ENCODE data around the gene MAPKAP1. TPM values are rescaled to one million over a fixed set of nuclear protein-coding genes. Genes with fewer than 3 reads are reported as not detected.

The MAPKAP1 gene
- total RNA-seq, 1 experiment from 2014 or later, result 55.5 TPM

DNA sequence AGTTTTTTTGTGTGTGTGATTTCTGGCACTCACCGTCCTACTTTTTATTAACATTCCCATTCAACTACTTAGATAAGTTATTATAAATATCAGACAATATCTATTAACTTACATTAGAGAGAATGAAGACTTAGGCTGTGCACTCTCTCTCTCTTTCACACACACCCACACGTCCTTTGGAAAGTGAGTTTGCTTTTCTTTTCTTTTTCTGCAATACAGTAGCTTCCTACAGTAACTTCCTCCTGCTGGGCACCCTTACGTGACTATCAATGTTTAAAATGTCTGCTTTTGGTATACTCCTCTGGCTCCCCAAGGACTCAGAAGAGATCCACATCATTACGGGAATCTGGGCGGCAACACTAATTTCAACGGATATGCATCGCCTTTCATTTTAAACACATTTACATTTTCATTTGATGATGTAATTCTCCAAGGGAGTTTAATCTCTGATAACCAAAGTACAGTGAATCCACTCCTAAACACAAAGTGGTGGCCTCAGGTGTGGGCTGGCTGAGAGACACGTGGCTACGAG, 179.5 kb downstream of the MAPKAP1 start:
- Mint-ChIP-seq H3K27ac (ENCODE audit: unreplicated experiment) (no peak overlapping the region), H3K4me3 (ENCODE audit: low read depth, unreplicated experiment) (no peak overlapping the region), H3K36me3 (ENCODE audit: insufficient read depth, unreplicated experiment) (no peaks in the 10 kb centered on the region), H3K4me1 (ENCODE audit: low read depth, unreplicated experiment) (peaks cover 13% of the 10 kb centered on the region), H3K27me3 (ENCODE audit: unreplicated experiment) (no peaks in the 10 kb centered on the region), H3K9me3 (ENCODE audit: low read depth, unreplicated experiment) (no peaks in the 10 kb centered on the region)
- no TSS peak for BruUV-seq (replicated peaks)
- TF ChIP-seq, protein P1, sequence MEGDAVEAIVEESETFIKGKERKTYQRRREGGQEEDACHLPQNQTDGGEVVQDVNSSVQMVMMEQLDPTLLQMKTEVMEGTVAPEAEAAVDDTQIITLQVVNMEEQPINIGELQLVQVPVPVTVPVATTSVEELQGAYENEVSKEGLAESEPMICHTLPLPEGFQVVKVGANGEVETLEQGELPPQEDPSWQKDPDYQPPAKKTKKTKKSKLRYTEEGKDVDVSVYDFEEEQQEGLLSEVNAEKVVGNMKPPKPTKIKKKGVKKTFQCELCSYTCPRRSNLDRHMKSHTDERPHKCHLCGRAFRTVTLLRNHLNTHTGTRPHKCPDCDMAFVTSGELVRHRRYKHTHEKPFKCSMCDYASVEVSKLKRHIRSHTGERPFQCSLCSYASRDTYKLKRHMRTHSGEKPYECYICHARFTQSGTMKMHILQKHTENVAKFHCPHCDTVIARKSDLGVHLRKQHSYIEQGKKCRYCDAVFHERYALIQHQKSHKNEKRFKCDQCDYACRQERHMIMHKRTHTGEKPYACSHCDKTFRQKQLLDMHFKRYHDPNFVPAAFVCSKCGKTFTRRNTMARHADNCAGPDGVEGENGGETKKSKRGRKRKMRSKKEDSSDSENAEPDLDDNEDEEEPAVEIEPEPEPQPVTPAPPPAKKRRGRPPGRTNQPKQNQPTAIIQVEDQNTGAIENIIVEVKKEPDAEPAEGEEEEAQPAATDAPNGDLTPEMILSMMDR (IDR thresholded peaks at IDR 0.05; ENCODE audit: unreplicated experiment), result no peak
- DNase-seq, result no peak
- intact Hi-C loops (cut with micrococcal nuclease; ENCODE audit: unreplicated experiment), result no loop called here
- CTCF ChIA-PET, result no interaction called here

DNA sequence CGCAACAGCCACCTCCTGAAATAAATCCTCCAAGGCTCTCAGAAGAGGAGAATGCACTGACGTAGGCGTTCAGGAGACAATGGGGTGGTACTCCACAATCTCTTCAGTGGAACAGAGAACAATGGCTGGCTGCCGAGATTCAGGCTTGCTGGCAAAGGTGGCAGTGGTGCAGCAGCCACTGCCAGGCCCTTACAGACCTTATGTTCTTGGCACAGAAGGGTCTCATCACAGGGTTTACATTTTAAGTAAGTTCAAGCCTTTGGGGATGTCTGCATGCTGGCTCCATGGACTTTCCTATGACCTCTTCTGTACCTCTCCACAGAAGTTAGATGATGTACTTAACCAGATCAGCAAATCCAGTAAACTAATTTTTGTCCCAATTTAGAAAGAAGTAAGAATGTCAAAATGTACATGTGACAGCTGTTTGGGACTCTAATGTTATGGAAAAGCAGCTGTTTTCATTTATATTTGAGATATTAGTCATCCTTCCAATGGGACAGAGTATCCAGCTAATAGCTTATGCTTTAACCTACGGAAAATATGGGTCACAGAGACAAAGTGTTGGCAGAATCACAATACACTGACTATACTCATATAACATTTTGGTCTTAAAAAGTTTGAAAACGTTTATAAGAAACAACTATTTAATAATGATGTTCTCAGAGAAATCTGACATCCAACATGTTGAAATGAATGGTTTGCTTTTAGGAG, 180.9 kb downstream of the MAPKAP1 start:
- TF ChIP-seq, protein P1 (IDR thresholded peaks at IDR 0.05; ENCODE audit: unreplicated experiment), result no peak
- CTCF ChIA-PET, result no interaction called here
- H3K4me3 Mint-ChIP-seq (ENCODE audit: low read depth, unreplicated experiment), result no peak overlapping the region
- BruUV-seq (replicated peaks), result no TSS peak
- intact Hi-C loops (cut with micrococcal nuclease; ENCODE audit: unreplicated experiment), result no loop called here
- H3K36me3 Mint-ChIP-seq (ENCODE audit: insufficient read depth, unreplicated experiment), result no peaks in the 10 kb centered on the region
- no peak for DNase-seq
- H3K4me1 Mint-ChIP-seq (ENCODE audit: low read depth, unreplicated experiment), result peaks cover 18% of the 10 kb centered on the region
- H3K27me3 Mint-ChIP-seq (ENCODE audit: unreplicated experiment), result no peaks in the 10 kb centered on the region
- H3K9me3 Mint-ChIP-seq (ENCODE audit: low read depth, unreplicated experiment), result no peaks in the 10 kb centered on the region
- no peak overlapping the region for H3K27ac Mint-ChIP-seq (ENCODE audit: unreplicated experiment)

DNA sequence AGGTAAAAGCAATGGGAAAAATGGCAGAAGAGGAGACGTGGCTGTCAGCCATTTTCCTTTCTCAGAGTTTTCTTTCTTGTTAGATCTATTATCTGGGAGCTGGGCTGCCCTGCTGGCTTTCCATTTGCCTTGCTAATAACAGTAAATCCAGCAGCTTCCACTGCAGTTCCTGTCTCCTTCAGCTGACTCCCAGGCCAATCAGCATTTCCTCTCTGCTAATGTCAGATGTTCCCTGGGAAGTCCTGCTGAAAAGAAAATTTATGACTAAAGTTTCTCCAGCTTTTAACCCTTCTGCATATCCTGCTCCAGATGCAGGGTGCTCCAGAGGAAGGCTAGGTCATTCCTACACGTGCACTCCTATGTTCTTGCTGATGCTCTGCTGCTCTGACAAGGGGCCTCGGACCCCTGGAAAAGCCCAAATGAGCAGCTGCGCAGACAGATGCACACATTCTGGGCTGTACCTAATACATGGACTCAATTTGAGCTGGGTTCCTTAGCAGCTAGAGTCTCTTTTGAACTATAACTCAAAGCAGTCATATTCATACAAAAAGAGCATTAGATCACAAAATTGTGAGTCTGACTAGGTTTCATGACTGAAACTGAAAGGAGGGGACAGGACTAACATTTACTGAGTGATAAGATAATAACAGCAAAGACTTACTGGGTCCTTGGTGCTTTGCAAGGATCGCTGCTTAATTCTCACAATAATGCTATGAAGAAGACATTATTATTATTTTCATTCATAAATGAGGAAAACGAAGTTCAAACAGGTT, 182.2 kb downstream of the MAPKAP1 start:
- Mint-ChIP-seq H3K27ac (ENCODE audit: unreplicated experiment) (no peak overlapping the region), H3K27me3 (ENCODE audit: unreplicated experiment) (no peaks in the 10 kb centered on the region), H3K36me3 (ENCODE audit: insufficient read depth, unreplicated experiment) (no peaks in the 10 kb centered on the region), H3K4me1 (ENCODE audit: low read depth, unreplicated experiment) (peaks cover 18% of the 10 kb centered on the region), H3K4me3 (ENCODE audit: low read depth, unreplicated experiment) (no peak overlapping the region), H3K9me3 (ENCODE audit: low read depth, unreplicated experiment) (no peaks in the 10 kb centered on the region)
- TF ChIP-seq, protein P1 (IDR thresholded peaks at IDR 0.05; ENCODE audit: unreplicated experiment), result no peak
- intact Hi-C loops (cut with micrococcal nuclease; ENCODE audit: unreplicated experiment), result no loop called here
- CTCF ChIA-PET, result no interaction called here
- no TSS peak for BruUV-seq (replicated peaks)
- no peak for DNase-seq

DNA sequence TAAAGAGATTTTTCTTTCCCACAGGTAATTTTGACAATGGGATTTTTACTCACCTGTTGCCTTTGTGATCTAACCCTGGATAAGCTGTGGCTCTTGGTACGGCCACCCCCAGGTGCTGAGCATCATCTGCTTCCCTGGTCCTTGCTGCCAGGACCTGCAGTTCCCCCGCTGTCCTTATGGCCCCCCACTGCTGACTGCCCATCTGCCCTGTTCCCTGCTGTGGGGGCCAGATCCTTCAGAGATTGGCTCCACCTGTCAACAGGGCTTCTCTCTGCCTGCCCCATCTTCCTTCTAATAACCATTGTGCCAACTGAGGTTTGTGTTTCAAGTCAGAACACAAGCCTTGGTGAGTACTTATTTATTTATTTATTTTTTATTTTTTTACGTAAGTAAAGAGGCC, 183.3 kb downstream of the MAPKAP1 start:
- TF ChIP-seq, protein P1 (IDR thresholded peaks at IDR 0.05; ENCODE audit: unreplicated experiment), result no peak
- intact Hi-C loops (cut with micrococcal nuclease; ENCODE audit: unreplicated experiment), result no loop called here
- peaks cover 18% of the 10 kb centered on the region for H3K4me1 Mint-ChIP-seq (ENCODE audit: low read depth, unreplicated experiment)
- no peak overlapping the region for H3K4me3 Mint-ChIP-seq (ENCODE audit: low read depth, unreplicated experiment)
- no peak overlapping the region for H3K27ac Mint-ChIP-seq (ENCODE audit: unreplicated experiment)
- no peaks in the 10 kb centered on the region for H3K36me3 Mint-ChIP-seq (ENCODE audit: insufficient read depth, unreplicated experiment)
- H3K9me3 Mint-ChIP-seq (ENCODE audit: low read depth, unreplicated experiment), result no peaks in the 10 kb centered on the region
- CTCF ChIA-PET, result no interaction called here
- BruUV-seq (replicated peaks), result no TSS peak
- no peaks in the 10 kb centered on the region for H3K27me3 Mint-ChIP-seq (ENCODE audit: unreplicated experiment)
- no peak for DNase-seq

Measured in Calu3 (cell line).